OCI-LY3 (cell line): Measurements from ENCODE around the gene AGBL4.

Experiments
- H2AFZ ChIP-seq: fragments of 200-600, 300-600 bp; shearing (Covaris generic); 2 replicates; pipeline ENCODE4 v1.6.0; 2014; ENCODE audit warnings: antibody characterized with exemption, low read depth, low read length
- H3K27ac ChIP-seq: fragments of 200-600, 300-600 bp; sonication (generic); 2 replicates; pipeline ENCODE4 v1.5.1; 2014; ENCODE audit warnings: mild to moderate bottlenecking, low read length, moderate library complexity, mixed read lengths
- H3K27me3 ChIP-seq: fragments of 200-600, 300-600 bp; sonication (generic); 2 replicates; pipeline ENCODE4 v1.6.1; 2014; ENCODE audit warnings: low read depth, low read length, mixed read lengths
- H3K36me3 ChIP-seq: fragments of 200-600, 300-600 bp; sonication (generic); replicated peaks from 2 replicates; pipeline ENCODE3; 2014; ENCODE audit warnings: low read depth, low read length, mixed read lengths
- H3K4me1 ChIP-seq: fragments of 300-600, 200-600 bp; sonication (generic); 2 replicates; pipeline ENCODE4 v1.6.1; 2014; ENCODE audit warnings: low read length, mixed read lengths
- H3K4me2 ChIP-seq: fragments of 200-600, 300-600 bp; sonication (generic); 2 replicates; pipeline ENCODE4 v1.6.1; 2014; ENCODE audit warnings: low read length, mixed read lengths
- H3K4me3 ChIP-seq: fragments of 300-600, 200-600 bp; sonication (generic); 2 replicates; pipeline ENCODE4 v1.5.1; 2014; ENCODE audit warnings: antibody characterized with exemption, mild to moderate bottlenecking, low read length, moderate library complexity
- H3K79me2 ChIP-seq: fragments of 300-600, 200-600 bp; shearing (Covaris generic); 2 replicates; pipeline ENCODE4 v1.6.1; 2014; ENCODE audit warnings: mild to moderate bottlenecking, low read length, mixed read lengths
- H3K9ac ChIP-seq: fragments of 300-600, 200-600 bp; shearing (Covaris generic); 2 replicates; pipeline ENCODE4 v1.6.0; 2014; ENCODE audit warnings: mild to moderate bottlenecking, low read length, moderate library complexity
- H3K9me3 ChIP-seq: fragments of 200-600, 300-600 bp; shearing (Covaris generic); 2 replicates; pipeline ENCODE4 v1.6.1; 2014; ENCODE audit warnings: low read length, mixed read lengths; ENCODE audit not compliant: insufficient read depth
- H4K20me1 ChIP-seq: fragments of 200-600, 300-600 bp; sonication (generic); 2 replicates; pipeline ENCODE4 v1.6.1; 2016; ENCODE audit warnings: low read length, mixed read lengths; ENCODE audit not compliant: insufficient read depth
- EZH2phosphoT487 ChIP-seq: fragments of 200-600 bp; shearing (Covaris generic); IDR thresholded peaks from 2 replicates; pipeline ENCODE4 v1.6.1; 2018; ENCODE audit warnings: antibody characterized with exemption, mixed run types, low read depth
- TF ChIP-seq, protein P1 (sequence below): fragments of 200-600, 300-600 bp; sonication (generic); IDR thresholded peaks from 2 replicates; pipeline ENCODE4 v1.5.1; 2014; ENCODE audit warnings: antibody characterized with exemption, low read length, low read depth

AGBL4 gene

DNA sequence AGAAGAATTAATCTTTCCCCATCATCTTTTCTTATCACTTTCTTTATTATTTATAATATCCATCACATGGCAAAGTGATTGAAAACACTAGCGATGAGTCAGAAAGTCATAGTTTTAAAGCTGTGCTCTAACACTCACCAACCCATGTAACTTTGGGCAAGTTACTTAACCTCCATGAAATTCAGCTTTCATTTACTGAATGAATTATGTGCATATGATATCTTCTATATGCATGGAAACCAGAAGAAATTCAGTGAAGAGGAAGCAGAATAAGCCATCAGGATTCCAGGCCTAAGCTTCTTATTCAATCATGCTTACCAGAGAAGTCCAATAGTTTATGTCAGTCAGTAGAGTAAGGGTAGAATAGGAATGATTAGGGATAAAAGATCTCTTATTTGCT is 300.1 kb downstream of the AGBL4 start:
- Histone ChIP-seq H3K9ac (no peak overlapping the region), H3K27ac (no peak overlapping the region), H3K9me3 (no peaks in the 10 kb centered on the region), H3K27me3 (no peaks in the 10 kb centered on the region), H3K79me2 (no peaks in the 10 kb centered on the region), H3K36me3 (no peaks in the 10 kb centered on the region), H3K4me3 (no peak overlapping the region), H3K4me1 (no peaks in the 10 kb centered on the region), H3K4me2 (no peak overlapping the region), H4K20me1 (no peaks in the 10 kb centered on the region), H2AFZ (no peak overlapping the region)
- TF ChIP-seq, protein P1, sequence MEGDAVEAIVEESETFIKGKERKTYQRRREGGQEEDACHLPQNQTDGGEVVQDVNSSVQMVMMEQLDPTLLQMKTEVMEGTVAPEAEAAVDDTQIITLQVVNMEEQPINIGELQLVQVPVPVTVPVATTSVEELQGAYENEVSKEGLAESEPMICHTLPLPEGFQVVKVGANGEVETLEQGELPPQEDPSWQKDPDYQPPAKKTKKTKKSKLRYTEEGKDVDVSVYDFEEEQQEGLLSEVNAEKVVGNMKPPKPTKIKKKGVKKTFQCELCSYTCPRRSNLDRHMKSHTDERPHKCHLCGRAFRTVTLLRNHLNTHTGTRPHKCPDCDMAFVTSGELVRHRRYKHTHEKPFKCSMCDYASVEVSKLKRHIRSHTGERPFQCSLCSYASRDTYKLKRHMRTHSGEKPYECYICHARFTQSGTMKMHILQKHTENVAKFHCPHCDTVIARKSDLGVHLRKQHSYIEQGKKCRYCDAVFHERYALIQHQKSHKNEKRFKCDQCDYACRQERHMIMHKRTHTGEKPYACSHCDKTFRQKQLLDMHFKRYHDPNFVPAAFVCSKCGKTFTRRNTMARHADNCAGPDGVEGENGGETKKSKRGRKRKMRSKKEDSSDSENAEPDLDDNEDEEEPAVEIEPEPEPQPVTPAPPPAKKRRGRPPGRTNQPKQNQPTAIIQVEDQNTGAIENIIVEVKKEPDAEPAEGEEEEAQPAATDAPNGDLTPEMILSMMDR = no peak
- no peak for TF ChIP-seq EZH2phosphoT487

DNA sequence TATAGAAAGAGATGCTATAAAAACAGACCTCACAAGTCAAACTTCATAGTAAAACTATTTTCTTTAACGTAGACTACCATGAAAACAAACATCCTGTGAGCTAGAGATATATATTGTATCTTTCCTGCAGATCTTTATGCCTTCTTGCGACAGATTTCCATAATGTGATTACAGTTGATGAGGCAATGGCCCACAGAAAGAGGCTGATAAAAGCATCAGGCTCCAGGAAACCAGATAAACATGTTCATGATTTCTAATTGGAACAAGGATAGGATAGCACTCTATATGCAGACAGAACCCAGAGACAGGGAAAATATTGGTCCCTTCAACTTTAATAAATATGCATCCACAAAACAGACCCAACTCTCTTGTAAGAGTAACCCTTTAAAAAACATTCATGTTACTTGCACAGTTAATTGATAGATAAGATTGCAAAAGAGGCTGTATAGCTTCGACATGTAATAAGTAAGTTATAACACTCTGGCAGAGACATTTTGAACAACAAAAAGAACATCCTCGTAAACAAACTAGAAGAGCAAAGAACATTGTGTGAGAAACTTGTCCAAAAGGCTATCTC is 329.4 kb downstream of the AGBL4 start:
- no peak overlapping the region for H3K4me3 ChIP-seq
- no peak overlapping the region for H2AFZ ChIP-seq
- H3K9me3 ChIP-seq = no peaks in the 10 kb centered on the region
- H3K4me1 ChIP-seq = no peaks in the 10 kb centered on the region
- no peak overlapping the region for H3K4me2 ChIP-seq
- no peaks in the 10 kb centered on the region for H4K20me1 ChIP-seq
- no peaks in the 10 kb centered on the region for H3K36me3 ChIP-seq
- no peak overlapping the region for H3K27ac ChIP-seq
- TF ChIP-seq, protein P1 = no peak
- no peak for TF ChIP-seq EZH2phosphoT487
- H3K9ac ChIP-seq = no peak overlapping the region
- no peaks in the 10 kb centered on the region for H3K79me2 ChIP-seq
- H3K27me3 ChIP-seq = no peaks in the 10 kb centered on the region

DNA sequence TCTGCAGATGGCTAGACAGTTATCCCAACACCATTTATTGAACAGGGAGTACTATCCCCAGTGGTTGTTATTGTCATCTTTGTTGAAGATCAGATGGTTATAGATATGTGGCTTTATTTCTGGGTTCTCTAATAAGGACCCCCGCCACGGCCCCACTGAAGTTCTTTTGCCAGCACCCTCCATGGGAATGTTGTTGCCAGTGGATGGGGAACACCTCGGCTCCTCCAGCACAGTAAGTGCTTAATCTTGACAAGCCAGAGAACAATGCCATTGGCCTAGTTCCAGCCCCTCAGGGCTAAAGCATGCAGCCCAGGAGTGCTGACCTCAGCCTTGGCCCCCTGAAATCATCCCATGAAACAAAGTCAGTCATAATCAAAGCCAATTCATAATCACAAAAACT is 337.6 kb downstream of the AGBL4 start:
- no peaks in the 10 kb centered on the region for H4K20me1 ChIP-seq
- no peak overlapping the region for H3K9ac ChIP-seq
- H3K27ac ChIP-seq = no peak overlapping the region
- H3K27me3 ChIP-seq = no peaks in the 10 kb centered on the region
- no peak for TF ChIP-seq EZH2phosphoT487
- TF ChIP-seq, protein P1 = no peak
- H3K9me3 ChIP-seq = no peaks in the 10 kb centered on the region
- no peaks in the 10 kb centered on the region for H3K36me3 ChIP-seq
- H3K4me3 ChIP-seq = no peak overlapping the region
- H3K4me2 ChIP-seq = no peak overlapping the region
- no peaks in the 10 kb centered on the region for H3K79me2 ChIP-seq
- no peak overlapping the region for H2AFZ ChIP-seq
- H3K4me1 ChIP-seq = no peaks in the 10 kb centered on the region

DNA sequence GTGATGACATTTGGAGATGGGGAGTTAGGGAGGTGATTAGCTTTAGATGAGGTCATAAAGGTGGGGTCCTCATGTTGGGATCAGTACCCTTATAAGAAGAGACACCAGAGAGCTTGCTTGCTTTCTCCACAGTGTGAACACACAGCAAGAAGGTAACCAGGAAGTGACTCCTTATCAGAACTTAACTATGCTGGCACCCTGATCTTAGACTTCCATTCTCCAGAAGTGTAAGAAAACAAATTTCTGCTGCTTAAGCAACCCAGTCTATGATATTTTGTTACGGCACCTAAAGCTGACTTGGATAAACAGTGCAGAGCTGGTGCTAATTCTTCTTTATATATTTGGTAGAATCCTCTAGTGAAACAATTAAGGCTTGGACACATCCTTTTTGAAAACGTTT is 346.0 kb downstream of the AGBL4 start:
- Histone ChIP-seq H3K4me3 (no peak overlapping the region), H3K27me3 (no peaks in the 10 kb centered on the region), H4K20me1 (no peaks in the 10 kb centered on the region), H3K9me3 (no peaks in the 10 kb centered on the region), H3K9ac (no peak overlapping the region), H2AFZ (no peak overlapping the region), H3K4me2 (no peak overlapping the region), H3K4me1 (no peaks in the 10 kb centered on the region), H3K27ac (no peak overlapping the region), H3K36me3 (no peaks in the 10 kb centered on the region), H3K79me2 (no peaks in the 10 kb centered on the region)
- TF ChIP-seq, protein P1 = no peak
- TF ChIP-seq EZH2phosphoT487 = no peak
